Measurements from ENCODE around the gene ZW10. TPM values are rescaled to one million over a fixed set of nuclear protein-coding genes. Genes with fewer than 3 reads are reported as not detected.

Gene ZW10
- polyA plus RNA-seq, result 9.5 and 13.6 TPM in 2 replicates

DNA sequence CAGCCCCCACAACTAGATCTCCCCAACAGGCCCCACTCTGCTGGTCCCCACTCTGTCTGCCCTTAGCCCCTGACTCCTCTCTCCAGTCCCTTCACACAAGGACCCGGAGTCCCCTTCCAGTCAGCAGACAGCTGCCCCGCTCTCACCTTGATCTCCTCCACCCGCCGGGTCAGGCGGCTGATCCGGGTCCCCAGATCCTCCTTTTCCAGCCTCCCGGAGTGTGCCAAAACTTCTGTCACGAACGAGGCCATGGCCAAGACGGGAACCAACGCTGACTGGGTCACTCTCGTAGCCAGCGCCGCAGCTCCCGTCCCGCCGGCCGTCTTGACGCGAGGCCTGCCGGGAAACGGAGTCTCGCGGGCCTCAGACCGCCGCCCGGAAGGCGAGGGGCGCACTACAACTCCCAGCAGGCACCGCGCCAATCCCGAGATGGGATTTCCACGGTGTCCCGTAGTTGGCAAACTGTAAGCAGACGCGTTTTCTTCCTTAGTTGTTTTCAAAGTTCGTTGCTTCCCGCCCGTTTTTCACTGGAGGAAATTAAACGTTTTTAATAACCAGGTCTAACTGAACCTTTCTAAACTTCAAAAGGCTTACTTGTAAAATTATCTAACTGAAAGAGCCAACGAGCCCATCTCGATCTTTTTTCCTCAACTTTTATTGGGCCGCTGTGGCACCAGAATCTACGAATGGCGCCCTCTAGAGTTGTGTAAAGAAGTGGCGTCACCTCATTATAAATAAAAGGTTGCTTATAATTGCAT, at the start of gene ZW10:
Gene ZW10 (minus strand): TSS at position 277 of the 758 bp plus-strand sequence. CDS start 26 bp downstream, at position 251.

DNA sequence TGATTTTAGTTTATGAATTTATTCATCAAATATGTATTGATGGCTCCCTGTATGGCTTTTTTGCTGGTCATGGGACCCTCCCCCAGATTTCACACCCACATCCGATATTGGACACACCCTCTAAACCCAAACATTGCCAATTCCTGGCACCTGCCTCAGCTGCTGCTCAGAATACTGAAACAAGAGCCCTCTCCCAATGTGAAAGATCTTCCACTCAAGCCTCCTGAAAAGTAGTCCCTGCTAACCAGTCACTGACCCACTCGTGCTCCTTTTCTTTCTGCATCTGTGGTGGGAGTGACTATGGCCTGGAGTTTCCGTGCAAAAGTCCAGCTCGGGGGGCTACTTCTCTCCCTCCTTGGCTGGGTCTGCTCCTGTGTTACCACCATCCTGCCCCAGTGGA, 6.0 kb upstream of the ZW10 start, which contains the start of gene CLDN25:
Gene CLDN25 (plus strand): TSS at position 301 of the 400 bp plus-strand sequence. CDS start 0 bp downstream, at position 301.

GRCh38 chr11:113705871-113706655, 67.4 kb downstream of the ZW10 start, which contains the start of gene TMPRSS5:
TMPRSS5 (minus strand) TSS chr11:113706308; CDS start chr11:113706224, 84 bp downstream.

Other genes with a start within 250 kb of the ZW10 start
- 2.2 TPM in 1 of 2 replicates, not detected in the other for gene TMPRSS5, start 67.4 kb downstream of the ZW10 start, polyA plus RNA-seq
- not detected in 2 replicates for gene CLDN25, start 6.1 kb upstream of the ZW10 start, polyA plus RNA-seq
- gene USP28, start 101.9 kb upstream of the ZW10 start, polyA plus RNA-seq, result 4.9 and 7.9 TPM in 2 replicates
- not detected in 2 replicates for gene HTR3B, start 131.1 kb upstream of the ZW10 start, polyA plus RNA-seq
- not detected in 2 replicates for gene HTR3A, start 201.4 kb upstream of the ZW10 start, polyA plus RNA-seq